NCI-H1092 treated with DMSO at 0.1 percent for 48 hours (cell line): ENCODE results near the gene DSTN.

ENCODE experiments used
- DNase-seq: peaks from one replicate; lab custom pipeline; 2025; lab: John Stamatoyannopoulos, UW

The DSTN gene

DNA sequence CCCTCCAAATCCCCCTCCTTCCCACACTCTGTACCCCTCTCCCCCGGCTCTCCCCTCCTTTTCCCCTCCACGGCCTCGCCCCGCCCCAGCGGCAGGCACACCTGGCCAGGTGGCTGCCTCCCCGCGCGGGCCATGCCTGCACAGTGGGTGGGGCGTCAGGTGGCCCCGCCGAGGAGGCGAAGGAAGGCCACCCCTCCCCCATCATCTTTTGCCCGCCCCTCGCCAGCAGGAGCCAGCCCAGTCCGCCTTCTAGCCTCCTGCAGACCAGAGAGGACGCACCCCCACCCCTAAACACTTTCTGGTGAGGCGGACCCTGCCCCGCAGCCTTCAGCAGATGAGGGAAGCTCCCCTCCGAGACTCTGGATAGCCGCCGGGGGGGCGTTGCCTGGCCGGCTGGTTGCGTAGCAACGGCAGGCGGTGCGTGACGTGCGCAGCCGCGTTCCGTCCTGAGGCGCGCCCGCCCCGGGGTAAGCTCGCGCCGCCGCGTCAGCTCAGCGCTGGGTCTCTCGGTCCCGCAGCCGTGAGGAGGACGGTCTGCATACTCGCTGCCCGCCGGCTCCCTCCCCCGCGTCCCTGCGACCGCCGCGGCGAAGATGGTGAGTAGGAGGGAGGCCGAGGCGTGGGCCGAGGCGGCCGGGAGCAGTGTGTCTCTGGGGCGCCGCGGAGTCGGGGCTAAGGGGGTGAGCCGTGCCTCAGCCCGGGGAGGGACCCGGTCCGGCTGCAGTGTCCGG is at the start of gene DSTN:
TSS of gene DSTN (plus strand) at position 460 of the 731 bp plus-strand sequence. CDS start at position 594, 134 bp downstream.
- DNase-seq: peak; percentile 86

DNA sequence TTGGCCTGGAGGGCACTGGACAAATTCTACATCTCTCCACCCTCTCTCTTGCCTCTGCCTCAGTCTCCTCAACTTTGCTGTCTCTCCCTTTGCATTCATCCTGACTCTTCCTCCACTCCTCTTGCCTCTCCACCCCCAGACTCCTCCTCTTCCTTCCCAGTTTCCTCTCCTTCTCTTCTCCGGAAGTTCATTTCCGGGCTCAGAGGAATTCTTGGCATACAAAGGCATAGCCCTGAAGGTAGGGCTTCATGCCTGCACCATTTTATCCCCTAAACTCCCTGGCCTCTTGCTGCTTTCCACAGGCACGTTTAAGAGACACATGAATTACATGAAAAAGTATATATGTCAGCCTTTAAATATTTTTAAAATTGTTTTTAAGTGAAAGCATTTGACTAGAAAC is 49.3 kb upstream of the DSTN start:
- no peak for DNase-seq

DNA sequence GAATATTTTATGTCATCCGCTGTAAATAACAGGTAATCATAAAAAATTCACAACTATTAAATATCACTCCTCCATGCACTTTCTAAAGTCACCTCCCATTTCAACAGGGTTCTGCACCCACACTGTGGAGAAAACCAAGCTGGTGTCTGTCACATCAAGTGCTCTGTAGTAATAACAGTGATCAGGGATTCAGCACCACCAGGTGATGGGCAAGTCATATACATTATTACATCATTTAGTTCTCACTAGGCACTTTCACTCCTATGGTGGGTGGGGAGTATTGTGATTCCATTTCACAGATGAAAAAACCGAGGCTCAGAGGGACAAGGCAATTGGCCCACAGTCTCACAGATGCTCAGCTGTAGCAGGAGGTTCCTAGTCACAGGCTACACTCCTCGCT is 47.3 kb upstream of the DSTN start:
- DNase-seq: no peak

DNA sequence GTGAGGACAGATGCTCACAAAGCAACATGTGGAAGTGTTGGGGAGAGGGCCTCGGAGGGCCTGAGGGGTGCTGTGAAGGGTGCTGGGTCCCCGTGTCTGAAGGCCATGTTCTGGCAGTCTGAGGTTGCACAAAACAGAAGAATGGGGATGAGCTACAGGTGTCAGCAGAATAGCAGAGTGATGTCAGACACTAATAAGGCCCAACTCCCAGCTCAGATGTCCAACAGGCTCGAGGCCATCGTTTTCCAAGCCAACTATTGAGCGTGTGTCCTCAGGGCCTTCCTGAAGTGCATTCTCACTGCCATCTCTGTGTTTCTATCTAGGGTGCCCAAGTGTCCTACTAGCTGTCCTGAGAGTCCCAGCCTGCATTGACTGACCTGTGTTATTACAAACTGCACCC is 46.5 kb upstream of the DSTN start:
- no peak for DNase-seq

DNA sequence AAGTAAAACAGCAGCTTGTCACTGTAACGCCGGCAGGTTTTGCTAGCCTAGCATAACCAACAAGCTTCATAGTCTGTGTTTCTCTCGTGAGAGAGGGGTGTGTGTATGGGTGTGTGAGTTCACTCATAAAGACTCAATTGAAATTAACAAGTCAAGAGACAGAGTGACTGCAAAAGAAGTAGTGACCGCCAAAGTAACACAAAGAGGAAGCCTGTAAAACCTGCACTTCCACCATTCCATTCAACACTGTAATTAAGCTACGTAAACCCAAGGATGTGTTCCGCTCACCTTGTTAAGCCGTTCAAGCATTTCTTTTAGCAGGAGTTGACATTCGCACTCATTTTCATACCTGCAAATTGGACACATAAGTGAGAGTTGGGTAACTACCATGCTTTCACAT is 45.3 kb upstream of the DSTN start:
- no peak for DNase-seq

DNA sequence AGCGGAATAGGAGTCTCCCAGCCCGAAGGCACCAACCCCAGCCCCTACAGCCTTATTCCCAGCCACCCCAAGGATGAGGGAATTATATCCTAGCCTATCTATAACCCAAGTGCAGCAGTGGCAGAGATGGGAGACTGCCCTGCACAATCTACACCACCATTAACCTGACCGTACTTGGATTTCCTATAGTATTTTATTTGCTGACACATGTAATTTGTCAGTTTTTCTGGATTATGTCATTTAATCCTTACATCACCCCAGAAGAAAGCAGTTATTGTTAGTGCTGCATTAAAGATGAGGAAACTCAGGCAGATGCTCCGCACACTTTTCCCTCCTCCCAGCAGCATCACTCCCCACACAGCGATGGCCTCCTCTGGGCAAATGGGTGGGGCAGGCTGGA is 44.7 kb upstream of the DSTN start:
- DNase-seq: no peak

DNA sequence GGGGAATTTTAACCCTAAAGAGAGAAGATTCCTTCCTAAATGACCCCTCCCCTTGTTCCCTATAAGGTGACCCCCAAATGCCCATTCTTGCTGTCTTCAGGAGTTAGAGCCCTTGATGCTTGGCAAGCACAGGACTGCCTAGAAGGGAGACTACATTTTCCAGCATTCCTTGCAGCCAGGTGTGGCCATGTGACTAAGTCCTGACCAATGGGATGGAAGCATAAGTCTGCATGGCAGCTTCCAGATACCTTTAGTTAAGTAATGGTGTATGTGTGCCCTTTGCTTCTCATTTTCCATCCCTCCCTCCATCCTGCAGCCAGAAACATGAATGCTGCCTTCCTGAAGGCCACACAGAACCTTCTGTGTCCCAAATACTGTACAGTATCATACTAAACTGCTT is 44.2 kb upstream of the DSTN start:
- DNase-seq: peak; percentile 13

DNA sequence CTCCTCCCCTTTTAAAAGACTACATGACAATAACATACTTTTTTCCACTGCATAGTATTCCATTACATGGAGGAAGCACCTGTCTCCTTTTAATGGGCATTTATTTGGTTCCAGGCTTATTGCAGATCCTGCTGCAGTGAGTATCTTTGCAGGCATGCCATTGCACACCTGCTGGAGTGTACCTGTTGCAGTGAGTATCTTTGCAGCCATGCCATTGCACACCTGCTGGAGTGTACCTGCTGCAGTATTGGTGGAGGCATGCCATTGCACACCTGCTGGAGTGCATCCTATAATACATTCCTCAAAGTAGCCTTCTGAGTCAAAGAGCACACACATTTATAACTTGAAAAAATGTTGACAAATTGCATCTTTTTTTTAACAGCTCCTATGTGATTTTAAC is 40.3 kb upstream of the DSTN start:
- no peak for DNase-seq

DNA sequence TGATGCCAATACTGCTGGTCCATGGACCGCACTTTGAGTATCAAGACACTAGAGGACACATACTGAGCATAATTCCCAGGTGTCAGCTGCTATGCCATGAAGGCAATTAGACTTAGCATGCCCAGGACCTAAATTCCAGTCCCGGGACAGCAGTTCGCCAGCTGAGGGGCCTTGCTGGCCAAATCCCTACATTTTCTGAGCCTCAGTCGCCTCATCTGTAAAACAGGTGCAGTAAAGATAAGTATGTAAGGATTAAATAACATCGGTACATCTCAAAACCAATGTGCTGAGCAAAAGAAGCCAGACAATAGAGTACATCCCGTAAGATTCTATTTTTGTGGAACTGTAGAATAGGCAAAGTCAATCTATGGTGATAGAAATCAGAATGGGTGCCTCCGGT is 39.7 kb upstream of the DSTN start:
- no peak for DNase-seq

DNA sequence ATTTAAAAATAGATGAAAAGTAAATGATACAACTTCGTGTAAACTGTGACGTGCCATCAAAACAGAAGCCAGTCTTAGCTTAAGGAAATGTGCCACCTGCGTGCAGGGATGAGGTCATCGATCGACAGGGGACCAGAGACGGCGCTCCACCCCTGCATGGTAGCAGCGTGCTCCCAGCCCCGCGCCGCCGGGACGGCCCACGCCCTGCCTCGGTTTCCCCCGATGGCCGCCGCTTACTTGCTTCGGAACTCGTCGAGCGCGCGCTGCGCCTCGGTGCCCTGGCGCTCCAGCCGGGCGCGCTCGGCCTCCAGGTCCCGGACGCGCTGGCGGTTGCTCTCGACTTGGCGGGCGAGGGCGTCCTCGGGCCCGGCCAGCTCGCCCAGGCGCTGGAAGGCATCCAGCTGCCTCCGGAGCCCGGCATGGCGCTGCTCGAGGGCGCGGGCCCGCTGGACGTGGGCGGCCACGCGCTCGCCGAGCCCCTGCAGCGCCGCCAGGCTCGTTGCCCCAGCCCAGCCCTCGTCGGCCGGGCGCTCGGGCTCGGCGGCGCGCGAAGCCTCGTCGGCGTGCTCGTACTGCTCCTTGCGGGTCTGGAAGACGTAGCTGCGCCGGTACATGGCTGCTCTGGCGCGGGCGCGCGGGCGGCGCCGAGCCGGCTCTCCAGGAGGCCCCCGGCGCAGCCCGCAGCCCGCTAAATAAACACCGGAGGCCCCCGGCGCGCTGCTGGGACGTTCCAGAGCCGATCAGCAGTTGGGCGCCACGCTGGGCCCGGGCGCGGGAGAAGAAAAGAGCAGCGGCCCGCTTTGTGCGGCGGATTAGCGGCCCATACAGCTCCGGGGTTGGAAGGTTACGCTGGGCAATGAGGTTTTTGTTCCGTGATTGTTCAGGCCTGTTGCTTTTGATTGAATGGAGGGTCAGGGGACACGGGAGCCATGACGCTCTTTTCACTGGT is 38.9 kb upstream of the DSTN start, which contains the start of gene BFSP1:
TSS of gene BFSP1 (minus strand) at position 664 of the 949 bp plus-strand sequence. CDS start at position 614, 50 bp downstream.
- peak; percentile 73 for DNase-seq

DNA sequence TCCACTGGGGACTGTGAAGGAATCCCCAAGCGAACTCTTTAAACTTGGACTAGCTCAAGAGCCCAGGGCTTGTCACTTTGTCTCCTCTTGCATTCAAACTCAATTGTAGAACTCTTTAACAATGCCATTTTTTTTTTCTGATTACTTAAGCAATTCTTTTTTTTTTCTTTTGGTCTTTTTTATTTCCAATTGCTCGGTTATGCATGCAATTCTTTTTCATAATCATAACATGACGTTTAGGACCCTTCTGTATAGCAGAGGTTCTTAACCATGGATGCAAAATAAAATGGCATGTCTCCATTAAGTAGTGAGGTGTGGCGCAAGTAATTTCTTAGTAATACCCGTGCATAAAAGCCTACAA is 38.2 kb upstream of the DSTN start:
- no peak for DNase-seq

DNA sequence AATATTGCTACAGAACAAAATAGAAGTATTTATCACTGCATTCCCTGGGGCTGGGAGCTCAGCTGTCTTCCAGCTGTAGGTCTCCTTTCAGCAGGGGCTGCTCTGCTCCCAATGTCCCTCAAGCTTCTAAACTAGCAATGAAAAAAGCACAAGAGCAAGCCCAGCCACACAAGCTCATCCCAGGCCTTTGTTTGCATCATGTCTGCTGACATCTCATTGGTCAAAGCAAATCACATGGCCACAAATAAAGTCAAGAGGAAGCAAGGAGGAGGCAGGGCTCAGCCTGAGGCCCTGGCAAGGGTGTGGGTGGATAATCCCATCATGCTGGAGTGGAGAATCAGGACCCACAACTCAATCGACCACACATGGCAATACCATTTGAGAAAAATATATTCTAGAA is 36.5 kb upstream of the DSTN start:
- DNase-seq: peak; percentile 13

DNA sequence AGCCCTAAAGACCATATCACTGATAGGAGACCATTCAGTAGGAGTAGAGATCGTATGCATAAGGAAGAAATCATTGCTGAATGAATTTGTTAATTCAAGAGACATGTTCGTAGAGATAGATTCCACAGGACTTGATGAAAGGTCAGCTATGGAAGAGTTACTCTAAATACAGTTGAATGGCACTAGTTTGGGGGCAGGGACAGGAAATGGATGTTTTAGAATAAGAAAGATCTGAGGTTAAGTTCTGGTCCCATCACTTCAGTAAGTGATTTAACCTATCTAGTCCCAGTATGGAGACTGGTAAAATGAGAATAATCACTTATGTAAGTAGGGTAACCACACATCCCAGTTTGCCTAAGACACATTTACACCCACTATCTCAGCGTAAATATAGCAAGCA is 35.8 kb upstream of the DSTN start:
- no peak for DNase-seq

DNA sequence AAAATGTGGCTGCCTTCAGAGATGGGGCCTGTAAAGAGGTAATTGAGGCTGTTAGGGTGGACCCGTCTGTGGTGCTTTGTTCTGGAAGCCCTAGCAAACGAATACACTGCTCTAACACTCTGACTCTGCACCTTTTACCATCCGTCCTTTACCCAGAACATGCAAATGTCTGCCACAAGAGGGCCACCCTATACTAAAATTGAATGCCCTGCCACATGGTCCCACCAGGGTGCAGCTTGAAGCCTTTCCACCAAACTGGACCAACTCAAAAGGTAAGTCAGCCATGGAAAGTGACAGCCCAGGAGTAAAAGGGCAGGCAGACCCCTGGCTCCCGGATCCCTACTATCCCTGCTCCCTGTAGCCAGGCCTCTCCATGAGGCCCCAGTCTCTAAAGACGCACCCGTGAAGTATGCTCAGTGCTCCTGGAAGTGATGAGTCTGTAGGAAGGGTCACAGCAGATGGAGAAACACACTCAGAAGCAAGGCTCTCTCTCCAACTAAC is 32.9 kb upstream of the DSTN start:
- DNase-seq: peak; percentile 84

DNA sequence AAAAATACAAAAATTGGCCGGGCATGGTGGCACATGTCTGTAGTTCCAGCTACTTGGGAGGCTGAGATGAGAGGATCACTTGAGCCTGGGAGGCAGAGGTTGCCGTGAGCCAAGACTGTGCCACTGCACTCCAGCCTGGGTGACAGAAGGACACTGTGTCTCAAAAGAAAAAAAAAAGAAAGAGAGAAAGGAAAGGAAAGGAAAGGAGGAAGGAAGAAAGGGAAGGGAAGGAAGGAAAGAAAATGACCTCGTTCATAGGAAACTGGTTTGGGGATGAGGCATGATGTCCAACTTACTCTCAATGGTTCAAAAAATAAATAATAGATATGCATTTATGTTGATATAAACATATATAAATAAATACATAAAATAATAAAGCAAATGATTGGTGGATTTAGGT is 31.9 kb upstream of the DSTN start:
- DNase-seq: no peak

DNA sequence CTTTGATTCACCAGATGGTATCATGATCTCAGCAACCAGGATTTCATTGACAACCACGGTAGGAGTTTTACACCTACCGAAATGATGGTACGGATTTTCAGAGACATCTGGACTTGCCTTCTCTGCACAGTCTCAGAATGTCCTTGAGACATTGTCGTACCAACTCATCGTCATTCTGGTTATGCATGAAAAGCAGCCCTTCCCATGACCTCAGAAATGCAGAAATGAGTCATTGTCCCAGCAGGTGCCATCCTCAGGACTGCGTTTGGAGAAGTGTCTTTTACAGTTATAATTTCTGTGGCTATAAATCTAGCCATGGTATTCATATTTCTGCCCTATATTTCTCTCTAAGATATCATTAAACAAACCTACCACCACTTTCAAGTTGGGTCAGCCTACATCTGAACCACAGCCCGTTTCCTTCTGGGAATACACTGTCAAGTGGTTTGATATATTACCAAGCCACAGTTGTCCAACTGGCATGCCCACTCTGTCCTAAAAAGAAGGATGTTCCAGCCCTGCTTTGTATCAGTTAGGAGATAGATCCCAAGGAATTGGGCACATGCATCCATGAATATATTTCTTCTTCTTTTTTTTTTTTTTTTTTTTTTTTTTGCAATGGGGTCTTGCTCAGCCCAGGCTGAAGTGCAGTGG is 31.2 kb upstream of the DSTN start:
- no peak for DNase-seq

DNA sequence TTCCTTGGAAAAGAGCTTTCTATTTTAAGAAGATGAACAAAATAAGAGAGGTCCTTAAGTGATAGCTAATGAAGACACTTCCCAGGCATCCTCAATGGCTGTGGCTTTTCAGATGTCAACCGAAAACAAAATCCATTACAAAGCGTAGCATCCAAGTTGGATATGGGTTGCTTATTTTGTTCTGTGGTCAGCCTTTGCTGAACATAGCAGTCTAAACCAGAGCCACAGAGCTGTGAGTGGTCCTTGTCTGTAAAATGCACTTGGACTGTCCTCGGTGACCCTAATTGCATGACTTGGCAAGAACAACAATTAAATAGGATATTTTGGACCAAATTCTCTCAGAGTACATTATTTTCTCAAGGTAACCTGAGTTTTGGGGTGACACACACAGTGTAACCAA is 28.3 kb upstream of the DSTN start:
- DNase-seq: no peak

DNA sequence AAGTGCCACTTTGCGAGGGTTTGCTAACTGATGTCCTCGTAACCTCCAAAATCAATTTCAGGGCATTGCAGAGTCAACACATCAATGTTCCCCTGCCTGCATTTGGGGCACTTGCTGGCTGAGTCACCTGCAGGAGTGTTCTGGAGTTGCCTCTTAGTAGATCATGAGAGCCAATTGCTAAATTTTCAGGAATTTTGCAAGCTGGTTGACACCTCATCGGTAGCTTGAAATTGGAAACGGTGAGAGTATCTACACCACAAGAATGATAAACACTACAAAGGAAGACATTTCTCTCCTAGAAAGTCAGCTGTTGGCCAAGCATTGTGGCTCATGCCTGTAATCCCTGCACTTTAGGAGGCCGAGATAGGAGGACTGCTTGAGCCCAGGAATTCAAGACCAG is 27.9 kb upstream of the DSTN start:
- DNase-seq: no peak

DNA sequence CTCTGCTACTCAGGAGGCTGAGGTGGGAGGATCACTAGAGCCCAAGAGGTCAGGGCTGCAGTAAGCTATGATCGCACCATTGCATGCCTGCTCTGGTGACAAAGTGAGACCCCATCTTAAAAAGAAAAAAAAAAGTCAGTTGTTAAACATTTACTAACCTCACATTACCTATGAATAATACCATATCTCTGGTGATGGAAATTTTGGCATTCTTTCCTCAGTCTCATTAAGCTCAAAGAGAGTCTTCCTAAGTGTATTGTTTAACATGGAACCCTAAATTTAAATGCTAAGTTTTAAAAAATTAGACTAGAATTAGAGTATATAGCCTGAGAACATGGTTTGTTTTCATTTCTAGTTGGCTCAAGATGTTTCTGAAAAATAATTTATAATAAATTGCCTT is 27.4 kb upstream of the DSTN start:
- DNase-seq: no peak

DNA sequence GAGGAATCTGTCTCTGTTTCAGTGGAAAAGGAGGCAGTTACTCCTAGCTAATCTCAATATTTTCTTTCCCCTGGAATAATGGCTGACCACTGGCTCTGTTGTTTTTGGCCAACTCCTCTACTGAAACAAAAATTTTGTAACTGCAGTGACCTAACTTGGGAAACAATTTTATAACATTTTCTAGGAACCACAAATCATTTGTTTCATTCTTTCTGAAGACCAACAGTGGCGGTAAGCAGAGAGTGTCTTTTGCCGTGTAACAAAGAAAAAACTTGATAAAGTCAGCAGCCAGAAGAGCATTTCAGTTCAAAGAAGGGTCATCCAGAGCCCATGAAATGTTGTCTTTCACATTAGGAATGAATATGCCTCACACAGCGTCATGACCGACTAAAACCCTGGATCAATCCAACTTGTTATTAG is 26.9 kb upstream of the DSTN start:
- no peak for DNase-seq

DNA sequence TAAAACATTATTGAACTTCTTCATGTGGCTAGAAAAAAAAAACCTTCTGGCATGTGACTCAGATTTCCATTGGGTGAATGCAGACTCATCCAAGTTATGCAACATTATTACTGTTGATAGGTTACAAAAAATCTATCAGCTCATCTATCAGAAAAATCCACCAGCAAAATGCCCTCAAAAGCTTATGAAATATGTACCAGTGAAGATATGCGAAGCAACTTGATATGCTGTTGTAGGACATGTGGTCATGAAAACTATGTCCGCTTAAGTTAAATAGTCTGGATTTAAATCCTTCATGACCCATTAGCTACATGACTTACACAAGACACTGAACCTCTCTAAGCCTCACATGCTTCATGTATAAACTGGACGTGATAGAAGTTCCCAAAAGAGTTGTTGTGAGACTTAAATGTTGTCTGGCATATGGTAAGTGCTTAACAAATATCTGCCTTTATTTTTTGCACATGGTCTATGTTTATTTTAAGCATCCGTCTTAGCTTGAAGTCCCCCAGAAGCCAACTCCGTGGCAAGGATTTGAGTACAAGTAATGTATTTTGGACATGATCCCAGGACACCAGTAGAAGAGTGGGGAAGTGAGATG is 26.2 kb upstream of the DSTN start:
- no peak for DNase-seq

DNA sequence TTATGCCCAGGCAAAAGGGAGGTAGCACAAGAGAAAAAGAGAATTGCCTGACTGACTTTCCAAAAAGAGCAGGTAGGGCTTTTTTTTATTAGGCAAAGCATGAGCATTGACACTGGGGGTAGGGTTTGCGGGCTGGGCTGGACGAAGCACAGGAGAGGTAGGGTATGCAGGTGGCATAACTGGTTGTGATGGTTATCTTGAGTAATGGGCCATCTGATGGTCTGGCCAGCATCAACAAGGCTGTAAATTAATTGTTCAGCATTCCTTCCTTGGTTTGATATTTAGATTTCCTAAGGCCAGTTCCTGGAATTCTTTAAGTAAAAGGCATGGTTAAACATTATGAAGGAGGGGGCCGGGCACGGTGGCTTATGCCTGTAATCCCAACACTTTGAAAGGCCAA is 24.7 kb upstream of the DSTN start:
- no peak for DNase-seq
